NCI-H524 treated with DMSO at 0.1 percent for 48 hours (cell line): Measurements from ENCODE around the gene CLEC7A.

Experiments
- DNase-seq: peaks from one replicate; lab custom pipeline; 2025; lab: John Stamatoyannopoulos, UW

The CLEC7A gene

DNA sequence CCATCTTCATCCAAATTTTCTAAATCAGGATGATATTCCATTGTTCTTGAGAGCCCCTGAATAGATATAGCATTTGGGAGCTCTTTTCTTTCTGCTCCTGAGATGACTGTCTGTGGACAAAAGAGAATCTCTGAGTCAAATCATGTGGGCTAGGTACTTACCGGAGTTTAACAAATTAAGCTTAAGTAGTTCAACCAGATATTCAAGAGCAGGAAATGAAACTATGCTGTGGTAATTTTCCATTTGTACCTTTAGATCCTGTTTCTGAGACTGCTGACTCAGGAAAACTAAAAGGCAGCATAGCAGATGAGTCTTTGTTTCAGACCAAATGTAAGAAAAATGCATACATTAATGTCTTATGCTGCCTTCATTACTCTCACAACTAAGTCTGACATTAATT lies at the start of gene CLEC7A:
TSS of gene CLEC7A (minus strand) at position 158 of the 400 bp plus-strand sequence. CDS start at position 41, 117 bp downstream.
- DNase-seq, result no peak

DNA sequence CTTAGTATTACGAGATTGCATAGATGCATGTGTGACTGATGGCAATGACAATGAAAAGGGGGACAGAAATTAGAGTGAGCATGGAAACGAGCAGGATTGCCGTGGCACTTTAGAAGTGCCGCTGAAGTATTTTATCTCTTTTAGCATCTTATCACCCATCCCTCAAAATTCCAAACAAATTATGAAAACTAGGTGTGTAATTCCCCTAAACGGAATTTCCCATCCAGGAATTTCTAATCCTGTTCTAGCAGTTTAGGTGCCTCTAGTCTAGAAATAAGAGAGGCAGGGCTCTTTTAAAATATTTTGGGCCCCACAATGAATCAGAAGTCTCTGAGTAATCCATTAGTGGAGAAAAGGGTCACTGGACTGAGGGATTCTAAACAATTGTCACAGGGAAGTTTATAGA lies 49.8 kb upstream of the CLEC7A start:
- DNase-seq, result no peak

DNA sequence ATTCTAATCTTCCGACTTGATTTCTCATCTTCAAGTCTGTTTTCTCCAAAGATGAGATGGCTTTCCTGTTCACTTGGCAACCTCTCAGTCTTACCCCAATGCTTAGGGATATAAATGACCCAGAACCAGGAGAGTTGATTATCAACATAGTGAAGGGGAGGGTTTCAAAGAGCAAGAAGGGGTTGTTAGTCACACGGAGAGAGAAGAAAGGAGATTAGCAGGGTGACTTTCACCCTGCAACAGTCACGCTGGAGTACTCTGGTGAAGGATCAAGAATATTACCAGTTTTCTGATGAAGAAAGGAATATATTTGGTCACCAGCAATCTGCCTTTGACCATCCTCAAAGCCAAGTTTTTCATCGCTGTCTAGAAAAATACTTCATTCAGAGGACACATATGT lies 48.8 kb upstream of the CLEC7A start, which contains the start of gene TMEM52B:
TSS of gene TMEM52B (plus strand) at position 212 of the 400 bp plus-strand sequence. CDS start 543 bp downstream, outside the sequence.
- DNase-seq, result no peak

DNA sequence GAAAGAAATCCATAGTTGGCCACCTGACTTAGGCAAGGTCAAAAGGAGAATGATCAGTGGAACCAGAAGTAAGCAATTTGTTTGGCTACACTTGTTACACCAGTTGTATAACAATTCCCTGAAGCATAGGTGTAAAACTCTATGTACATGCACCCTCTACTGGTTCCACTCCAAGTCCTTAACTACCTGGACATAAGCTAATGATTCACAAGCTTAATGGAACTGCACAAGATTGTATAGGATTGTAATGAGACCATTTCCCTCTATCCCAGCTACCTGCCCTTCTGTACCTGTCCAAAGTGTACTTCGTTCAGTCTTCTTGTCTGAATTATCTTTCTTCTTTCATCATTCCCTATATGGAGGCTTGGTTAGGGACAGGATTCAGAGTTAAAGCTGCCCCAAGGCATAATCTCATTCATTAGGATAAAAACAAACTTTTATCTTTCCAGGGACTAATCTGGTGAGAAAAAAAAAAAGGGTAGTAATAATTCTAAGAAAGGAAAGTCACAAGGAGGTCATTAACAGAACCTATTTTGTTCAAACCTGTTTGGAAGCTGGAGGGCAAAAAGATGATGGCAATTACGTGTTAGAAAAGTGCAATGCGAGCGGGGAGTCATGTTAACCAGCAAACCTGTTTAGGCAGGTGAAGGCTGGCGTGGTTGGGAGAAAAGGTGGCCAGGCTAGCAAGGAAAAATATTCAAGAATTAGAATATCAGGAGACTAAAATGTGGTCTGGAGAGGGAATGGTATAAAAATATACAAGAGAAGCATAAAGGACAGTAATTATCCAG lies 46.0 kb upstream of the CLEC7A start:
- no peak for DNase-seq

DNA sequence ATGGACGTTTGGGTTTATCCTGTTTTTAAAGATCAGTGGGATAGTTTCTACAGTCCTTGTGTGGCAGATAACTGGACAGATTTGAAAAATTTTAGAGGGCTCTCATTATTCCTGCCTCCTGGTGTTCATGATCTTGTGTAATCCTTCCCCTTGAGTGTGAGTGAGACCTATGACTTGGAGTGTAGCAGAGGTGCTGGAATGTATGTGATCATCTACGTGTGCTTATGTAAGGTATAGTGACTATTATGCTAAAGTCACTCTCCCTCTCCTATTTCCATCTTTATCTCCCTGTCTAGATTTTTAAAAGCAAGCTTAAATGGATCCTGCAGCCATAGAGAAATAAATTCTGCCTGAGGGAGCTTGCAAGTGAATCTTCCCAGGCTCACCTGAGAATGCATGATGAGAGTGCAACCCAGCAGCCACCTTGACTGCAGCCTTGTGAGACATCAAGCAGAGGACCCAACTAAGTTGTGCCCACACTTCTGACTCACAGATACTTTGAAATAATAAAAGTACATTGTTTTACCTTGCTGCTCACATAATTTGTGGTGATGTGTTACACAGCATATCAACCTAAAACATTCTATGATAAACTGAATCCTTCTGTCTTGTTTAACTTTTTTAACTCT lies 45.1 kb upstream of the CLEC7A start:
- DNase-seq, result no peak

DNA sequence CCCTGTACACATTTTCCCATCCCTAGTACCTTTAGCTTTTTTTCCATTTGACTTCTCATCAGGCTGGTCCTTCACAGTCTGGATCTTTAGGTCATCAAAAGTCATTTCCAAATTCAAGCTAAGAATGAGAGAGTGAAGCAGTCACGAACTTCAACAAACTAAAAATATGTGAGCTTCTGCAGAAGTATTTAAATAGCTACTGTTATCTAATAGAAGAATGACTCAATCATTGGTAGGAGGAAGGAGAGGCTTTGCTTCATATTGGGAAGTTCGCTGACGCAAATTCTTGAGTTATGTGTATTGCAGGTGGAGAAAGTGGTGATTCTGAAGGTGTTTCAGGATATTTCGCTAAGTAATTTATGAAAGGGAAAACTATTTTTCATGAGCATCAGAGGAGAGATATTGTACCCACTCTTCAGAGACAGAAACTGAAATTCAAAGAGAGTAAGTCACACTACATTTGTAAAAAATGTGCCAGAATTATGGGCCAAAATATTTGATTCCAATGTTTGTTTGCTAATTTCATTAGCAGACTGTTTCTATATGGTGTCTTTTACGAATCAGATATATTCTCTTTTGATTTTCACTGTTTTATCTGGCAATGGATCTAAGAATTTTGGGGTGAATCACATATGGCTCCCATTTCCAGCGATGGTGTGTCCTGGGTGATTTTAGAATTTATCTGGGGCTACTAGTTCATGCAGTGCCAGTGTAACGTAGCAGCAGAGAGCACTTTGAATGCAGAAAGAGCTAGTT lies 42.2 kb upstream of the CLEC7A start, which contains the start of gene OLR1:
TSS of gene OLR1 (minus strand) at position 160 of the 756 bp plus-strand sequence. CDS start at position 105, 55 bp downstream.
- DNase-seq, result no peak

DNA sequence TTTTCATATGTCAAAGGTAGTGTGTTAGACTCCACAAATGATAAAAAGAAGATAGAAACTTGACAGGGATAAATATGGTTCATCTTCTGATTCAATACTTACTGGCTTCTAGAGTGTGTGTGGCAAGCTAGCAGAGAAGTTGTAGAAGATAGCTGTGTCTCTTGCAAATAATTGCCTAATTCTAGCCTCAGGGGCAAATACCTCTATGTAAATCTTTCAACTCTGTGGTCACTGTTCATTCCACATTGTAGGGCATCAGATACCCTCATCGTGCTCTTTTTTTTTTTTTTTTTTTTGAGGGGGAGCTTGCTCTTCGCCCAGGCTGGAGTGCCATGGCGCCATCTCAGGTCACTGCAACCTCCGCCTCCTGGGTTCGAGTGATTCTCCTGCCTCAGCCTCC lies 40.2 kb upstream of the CLEC7A start:
- no peak for DNase-seq

DNA sequence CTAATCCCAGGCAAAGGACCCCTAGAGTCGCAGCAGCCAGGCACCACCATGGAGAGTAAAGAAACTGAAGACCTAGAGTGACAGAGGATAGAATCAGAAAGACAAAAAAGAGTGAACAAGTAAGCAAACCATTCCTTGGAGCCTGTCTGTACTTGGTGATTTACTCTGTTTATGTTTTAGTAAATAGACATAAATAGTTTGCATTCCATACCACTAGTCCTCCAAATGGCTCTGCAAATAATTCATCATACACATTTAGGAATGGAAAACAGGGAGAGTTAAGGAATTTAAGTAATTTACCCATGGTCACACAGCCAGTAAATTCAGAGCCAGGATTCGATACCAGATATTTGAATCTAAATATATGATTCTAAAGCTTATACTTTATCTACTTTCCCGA lies 39.1 kb upstream of the CLEC7A start:
- DNase-seq, result no peak

DNA sequence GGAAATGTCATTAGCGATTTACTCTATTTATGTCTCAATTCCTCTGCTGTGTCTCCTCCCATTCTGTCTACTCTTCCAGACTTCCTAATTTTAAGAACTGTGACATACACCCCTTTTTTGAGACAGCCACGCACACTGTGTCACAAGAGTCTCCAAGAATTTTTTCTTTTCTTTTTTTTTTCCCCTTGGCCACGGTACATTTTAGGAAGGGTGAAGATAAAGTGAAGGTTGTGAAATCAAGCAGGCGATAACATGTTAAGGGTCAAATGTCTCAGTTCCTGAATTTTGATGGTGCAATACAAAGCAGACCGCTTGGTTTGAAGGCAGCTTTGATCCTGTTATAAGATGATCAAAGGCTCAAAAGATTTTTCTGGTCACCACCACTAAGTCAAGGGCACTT lies 37.6 kb upstream of the CLEC7A start:
- no peak for DNase-seq

DNA sequence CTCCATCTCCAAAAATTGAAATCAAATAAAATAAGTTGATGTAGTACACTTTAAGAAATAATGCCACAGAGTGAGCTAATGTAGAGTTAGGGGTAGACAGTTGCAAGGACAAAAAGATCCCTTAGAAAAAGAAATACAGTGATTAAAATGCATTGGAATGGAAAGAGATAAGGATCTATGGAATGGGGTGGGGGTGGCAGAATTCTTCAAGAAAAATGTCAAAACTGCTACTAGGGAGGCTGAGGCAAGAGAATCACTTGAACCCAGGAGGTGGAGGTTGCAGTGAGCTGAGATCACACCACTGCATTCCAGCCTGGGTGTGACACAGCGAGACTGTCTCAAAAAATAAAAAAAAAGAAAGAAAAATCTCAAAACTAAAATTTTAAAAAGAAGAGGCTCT lies 35.4 kb upstream of the CLEC7A start:
- no peak for DNase-seq

DNA sequence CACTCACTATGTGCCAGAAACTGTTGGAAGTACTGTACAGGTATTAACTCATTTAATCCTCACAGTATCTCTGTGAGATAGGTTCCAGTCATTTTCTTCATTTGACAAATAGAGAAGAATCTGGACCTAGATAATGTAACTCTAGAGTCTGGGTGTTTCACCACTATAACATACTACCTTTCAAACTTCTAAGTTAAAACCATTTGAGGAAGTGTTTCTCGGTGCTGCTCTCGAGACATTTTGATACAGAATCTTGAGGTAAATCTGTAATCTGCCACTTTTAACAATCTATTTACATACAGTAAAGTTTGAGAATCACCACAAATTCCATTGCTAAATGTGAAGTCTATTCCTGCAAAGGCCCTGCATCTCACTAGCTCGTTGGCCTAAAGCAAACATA lies 33.1 kb upstream of the CLEC7A start:
- DNase-seq, result no peak

DNA sequence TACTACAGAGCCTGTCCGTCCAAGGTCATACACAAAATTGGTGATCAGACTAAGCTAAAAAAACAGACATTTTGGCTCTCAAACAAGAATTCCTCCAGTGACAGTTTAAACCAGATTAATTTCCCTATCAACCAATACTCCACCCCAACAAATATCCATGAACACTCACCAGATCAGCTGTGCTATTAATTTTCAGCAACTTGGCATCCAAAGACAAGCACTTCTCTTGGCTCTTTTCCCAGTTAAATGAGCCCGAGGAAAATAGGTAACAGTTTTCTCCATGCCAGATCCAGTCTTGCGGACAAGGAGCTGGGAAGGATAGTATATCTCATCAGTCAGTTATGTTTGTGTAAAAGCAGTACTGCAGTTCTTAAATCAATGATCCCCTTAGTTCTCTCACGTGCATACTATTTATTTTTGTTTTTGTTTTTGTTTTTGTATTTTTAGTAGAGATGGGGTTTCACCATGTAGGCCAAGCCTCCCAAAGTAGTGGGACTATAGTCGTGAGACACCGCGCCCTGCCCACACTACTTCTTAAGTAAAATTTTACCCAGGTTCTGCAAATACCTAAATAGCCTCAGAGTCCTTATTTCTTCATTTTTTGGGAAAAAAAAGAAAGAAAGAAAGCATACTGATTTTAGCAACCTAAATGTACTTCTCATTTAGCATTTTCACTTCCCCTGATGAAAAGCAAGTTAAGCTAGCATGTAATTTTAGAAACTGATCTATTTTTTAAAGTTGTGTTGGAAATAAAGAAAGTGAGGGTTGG lies 30.8 kb upstream of the CLEC7A start:
- DNase-seq, result no peak

DNA sequence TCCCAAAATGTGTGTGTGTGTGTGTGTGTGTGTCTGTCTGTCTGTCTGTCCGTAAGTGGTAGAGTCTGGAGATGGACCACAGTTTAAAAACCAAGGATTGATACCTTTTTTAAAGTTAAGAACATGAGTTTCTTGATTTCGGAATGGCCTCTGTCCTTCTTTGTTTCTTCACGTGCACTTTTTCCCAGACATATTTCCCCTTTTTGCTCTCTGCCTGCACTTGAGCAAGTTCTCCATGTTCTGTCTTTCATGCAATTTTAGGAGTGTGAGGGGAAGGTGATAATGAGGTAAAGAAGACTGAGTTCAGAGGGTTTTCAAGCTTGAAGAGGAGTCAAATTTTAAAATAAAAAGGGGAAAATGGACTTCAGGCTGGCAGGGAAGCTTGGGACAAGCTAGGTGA lies 29.3 kb upstream of the CLEC7A start:
- DNase-seq, result no peak

DNA sequence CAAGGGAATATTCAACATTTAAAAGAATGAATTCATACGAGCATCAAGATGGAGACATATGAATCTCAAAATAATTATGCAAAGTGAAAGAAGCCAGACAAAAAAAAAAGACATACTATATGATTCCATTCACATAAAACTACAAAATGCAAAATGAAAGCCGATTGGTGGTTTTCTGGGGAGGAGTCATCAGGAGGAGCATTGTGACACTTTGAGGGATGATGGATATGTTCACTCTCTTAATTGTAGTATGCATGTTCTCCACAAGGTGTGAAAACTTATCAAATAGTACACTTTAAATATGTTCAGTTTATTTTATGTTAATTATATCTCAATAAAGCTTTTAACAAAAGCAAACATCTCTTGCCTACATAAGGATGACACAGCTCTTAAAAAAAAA lies 28.4 kb upstream of the CLEC7A start:
- DNase-seq, result no peak

DNA sequence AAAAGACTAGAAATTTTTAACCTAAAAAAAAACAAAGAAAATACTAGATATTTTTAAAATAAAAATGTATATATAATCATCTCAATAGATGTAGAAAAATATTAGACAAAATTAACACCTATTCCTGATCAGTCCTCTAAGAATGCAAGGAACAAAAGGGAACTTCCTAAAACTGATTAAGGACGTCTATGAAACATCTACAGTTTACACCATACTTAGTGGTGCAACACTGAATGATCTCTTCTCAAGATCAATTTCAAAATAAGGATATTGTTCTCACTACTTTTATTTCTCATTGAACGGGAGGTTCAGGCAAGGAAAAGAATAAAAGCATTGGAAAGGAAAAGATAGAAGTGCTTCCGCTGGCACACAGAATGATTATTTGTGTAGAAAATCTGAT lies 26.0 kb upstream of the CLEC7A start:
- DNase-seq, result no peak

DNA sequence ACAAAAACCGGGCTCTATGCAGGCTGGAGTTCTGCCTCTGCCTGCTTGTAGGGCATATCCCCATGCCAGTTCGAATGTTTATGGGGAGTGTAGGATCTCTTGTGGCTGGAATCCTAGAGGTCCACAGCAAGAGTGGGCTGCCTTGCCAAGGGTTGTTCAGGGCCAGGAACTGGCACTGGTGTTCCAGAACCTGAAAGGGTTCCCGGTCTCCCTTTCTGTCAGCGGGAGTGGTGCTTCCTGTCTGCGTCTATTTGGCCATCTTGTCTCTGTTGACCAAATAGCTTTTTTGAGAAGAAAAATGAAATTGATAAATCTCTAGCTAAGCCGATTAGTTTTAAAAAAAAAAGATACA lies 24.1 kb upstream of the CLEC7A start:
- no peak for DNase-seq

DNA sequence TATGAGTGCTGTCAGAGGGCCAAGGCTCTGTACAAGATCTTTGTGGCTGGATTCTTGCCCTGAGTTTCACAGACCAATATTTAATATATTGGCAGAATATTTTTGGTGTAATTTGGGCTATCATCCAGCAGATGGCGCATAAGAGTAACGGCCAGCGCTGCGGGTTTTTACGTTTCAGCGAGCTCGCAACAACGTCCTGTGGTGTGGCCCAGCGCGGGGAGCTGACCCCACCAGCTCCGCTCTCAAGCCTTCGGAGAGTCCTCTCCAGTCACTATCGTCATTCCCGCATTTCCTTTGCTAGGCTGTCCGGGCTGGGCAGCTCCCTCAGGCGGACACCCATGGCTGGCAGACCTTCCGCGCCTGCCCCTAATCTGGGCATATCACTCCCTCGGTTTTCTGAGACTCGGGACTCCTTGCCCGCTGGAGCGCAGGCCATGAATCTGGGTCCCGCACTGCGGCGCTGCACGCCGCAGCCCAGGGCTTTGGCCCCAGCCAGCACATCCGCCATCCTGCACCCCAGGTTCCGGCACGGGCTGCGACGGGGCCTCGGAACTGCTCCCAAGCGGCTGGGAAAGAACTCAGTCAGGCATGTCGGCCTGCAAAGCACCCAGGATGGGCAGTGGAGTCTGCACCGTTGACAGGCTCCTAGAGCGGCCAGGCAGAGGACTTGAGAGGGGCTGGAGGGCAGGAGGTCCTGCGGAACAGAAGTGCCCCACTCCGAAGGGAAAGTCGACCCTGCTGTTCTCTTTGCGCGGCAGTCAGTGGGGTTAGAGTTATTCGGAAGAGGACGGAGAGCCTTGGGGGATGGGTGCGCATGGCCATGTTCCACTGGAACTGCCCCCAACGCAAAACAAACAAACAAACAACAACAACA lies 23.5 kb upstream of the CLEC7A start:
- DNase-seq, result no peak

DNA sequence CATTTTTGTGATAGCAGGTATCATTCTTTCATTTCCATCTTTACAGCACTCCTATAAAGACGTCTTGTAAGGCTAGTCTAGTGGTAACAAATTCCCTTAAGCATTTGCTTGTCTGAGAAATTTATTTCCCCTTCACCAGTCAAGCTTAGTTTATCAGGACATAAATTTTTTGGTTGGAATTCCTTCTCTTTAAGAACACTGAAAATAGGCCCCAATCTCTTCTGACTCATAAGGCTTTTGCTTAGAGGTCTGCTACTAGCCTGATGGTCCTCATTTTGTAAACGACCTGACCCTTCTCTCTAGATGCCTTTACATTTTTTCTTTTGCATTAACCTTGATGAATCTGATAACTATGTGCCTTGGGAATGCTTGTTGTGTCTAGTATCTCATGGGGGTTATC lies 21.6 kb upstream of the CLEC7A start:
- no peak for DNase-seq

DNA sequence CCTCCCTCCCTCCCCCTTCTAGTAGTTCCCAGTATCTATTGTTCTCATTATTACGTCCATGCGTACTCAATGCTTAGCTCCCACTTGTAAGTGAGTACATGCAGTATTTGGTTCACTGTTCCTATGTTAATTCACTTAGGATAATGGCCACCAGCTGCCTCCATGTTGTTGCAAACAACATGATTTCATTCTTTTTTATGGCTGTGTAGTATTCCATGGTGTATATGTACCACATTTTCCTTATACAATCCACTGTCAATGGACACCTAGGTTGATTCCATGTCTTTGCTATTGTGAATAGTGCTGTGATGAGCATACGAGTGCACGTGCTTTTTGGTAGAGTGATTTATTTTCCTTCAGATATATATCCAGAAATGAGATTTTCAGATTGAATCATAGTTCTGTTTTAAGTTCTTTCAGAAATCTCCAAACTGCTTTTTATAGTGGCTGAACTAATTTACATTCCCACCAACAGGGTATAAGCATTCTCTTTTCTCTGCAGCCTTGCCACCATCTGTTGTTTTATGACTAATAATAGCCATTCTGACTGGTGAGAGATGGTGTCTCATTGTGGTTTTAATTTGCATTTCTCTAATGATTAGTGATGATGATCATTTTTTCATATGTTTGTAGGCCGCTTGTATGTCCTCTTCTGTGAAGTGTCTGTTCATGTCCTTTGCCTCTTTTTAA lies 17.9 kb upstream of the CLEC7A start:
- no peak for DNase-seq

DNA sequence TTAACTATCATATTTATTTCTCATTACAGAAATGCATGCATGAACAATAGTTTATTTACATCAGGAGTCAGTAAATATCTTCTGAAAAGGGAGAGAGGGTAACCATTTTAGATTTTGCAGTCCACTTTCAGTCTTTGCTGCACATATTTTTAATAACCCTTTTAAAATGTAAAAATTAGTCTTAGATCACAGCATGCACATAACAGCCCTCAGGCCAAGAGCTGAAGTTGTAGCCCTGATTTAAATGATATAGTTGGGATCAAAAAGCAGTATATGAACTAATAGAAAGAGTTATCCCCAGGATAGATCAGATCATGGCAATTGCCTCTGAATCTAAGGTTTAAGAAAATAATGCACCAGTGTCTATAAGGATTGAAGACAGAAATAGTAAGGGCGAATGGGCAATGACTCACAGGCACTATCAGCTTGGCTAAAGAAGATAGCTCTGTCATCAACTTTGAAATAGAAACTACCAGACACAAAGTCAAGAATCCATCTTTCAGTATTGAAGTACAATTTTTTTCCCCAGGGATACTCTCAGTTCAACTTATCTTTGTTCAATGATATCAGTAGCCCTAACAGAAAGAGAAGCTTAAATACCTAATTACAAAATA lies 13.1 kb upstream of the CLEC7A start:
- DNase-seq, result no peak
